Measurements from ENCODE around the gene PDILT.
"Not testable (repeated sequence)": the region's sequence is repeated elsewhere in the genome, so short reads cannot be mapped to it uniquely, and the experiment has no call there.

Gene PDILT

GRCh38 chr16:20355114-20355782 lies 49.3 kb downstream of the PDILT start:
- no peak for DNase-seq

DNA sequence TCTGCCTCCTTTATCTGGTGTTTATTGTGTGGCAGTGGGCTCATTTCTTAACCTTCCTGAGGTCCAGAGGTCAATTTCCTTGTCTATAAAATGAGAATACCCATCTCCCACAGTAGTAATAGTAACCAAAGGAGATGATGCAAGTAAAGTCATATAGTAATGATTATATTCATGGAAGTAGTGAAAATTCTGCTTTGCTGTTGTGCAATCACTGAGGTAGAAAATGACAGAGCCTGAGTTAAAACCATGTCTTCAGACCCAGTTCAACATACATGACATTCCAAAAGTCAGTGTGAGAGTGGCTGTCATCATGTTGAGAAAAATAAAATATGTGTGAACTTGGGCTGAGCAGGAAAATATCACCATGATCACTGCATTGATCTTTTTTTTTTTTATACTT lies 51.2 kb downstream of the PDILT start:
- no peak for DNase-seq

DNA sequence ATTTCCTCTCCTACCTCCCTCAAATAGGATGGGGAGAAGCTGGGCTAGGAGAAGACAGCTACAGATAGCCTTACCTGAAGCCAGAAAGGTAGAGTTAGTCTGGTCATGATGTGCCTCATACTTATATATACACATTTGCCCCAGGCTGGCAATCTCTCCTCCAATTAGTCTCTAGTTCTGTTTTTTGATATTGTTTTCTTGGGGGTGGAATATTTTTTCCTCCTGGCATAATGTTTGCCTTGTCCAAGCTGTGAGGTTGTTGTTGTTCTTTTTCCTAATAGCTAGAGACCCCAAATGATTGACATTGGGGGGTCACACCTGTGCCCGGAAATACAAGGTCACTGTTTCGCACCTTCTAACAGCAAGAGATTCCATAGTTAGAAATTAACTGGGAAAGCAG lies 51.9 kb downstream of the PDILT start, which contains the start of gene UMOD:
UMOD (minus strand) TSS at position 101 of the 400 bp plus-strand sequence. CDS start 1,978 bp downstream, outside the sequence.
- DNase-seq: no peak

GRCh38 chr16:20349615-20350014 lies 54.9 kb downstream of the PDILT start:
- no peak for DNase-seq

DNA sequence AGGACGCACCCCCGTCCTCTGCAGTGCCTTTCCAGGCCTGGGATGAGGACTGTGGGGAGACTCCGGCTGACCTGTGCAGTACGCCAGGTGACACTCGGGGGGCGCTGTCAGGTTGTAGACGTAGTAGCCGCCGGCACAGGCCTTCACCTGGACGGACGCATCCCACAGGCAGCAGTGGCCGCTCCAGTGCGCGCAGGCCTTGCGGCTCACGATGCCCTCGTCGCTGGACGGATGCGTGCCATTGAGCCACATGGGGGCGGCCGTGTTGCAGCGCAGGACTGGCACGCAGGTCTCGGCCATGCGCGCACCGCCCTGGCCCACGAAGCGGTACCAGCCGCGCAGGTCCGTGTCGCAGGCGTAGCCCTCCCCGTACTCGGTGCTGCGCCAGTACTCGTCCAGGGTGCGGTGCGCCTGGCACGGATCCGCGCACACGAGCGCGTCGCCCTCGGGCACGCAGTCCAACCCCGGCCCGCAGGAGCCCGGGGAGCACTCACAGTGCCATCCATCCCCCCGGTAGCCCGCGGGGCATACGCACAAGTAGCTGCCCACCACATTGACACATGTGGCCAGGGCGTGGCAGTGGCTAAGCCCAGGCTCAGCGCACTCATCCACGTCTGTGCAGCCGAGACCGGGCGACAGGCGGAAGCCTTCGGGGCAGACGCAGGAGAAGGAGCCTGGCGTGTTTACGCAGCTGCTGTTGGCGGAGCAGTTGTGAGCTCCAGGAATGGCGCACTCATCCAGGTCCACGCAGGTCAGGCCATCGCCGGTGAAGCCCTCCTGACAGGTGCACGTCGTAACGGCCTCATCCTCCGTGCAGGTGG lies 56.0 kb downstream of the PDILT start:
- peak in 1 of 3 experiments; percentile 16 for DNase-seq

GRCh38 chr16:20347666-20348364 lies 56.7 kb downstream of the PDILT start:
- no peak for DNase-seq

DNA sequence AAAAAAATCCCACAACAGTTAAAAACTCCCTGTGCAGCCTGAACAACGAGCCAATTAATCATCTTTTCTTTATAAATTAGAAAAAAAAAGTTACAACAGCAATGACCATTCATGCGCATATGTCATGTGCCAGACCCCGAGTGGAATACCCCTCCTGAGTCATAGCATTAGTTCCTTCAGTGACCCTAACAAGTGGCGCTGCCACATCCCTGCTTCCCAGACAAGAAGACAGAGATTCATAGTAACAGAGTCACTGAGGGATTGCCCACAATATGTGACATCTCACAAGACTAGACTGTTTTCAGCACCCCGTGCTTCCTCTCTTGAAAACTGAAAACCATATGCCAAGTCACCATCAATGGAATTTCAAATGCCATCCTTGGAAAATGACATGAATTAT lies 59.9 kb downstream of the PDILT start:
- no peak for DNase-seq

GRCh38 chr16:20339744-20340143 lies 64.8 kb downstream of the PDILT start:
- DNase-seq: no peak

- peak in 1 of 3 experiments; percentile 10 for DNase-seq
Observed at GRCh38 chr16:20336955-20337354, 67.6 kb downstream of the PDILT start.

DNA sequence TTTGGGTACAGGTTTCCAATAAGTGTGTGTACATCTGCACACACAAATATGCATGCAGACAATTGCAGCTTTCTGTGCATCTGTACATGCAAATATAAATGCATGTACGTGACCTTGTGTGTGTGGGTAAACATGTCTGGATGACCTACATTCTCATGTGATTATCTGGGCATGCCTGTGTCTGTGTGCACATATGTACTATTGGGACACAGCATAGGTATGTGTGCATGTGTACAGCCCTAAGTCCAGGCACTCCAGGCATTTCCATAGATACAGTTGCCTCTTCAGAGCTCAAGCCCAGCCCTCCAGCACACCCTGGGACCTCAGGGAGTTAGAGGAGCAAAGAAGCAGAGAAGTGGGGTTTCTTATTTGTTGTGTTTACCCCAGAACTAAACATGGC lies 70.1 kb downstream of the PDILT start:
- no peak for DNase-seq

GRCh38 chr16:20333120-20333519 lies 71.4 kb downstream of the PDILT start:
- DNase-seq: no peak

GRCh38 chr16:20332411-20332810 lies 72.1 kb downstream of the PDILT start:
- no peak for DNase-seq

DNA sequence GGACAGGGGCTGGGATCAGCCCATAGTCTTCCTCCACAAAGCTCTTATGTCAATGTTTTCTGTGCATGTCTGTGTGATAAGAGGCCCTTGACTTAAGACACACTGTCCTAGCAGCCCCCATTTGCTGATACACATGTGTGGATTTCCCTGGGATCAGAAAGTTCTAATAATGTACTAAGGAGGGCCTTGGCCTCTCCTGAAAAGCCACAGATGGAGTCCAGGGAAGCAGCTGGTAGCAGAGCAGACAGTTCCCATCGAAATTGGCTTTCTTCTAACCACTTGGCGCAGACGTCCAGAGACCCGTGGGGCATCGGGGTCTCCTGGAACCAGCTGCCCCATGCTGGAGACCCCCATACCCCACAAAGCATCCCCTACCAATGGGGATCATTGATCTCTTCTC lies 72.9 kb downstream of the PDILT start:
- DNase-seq: no peak

DNA sequence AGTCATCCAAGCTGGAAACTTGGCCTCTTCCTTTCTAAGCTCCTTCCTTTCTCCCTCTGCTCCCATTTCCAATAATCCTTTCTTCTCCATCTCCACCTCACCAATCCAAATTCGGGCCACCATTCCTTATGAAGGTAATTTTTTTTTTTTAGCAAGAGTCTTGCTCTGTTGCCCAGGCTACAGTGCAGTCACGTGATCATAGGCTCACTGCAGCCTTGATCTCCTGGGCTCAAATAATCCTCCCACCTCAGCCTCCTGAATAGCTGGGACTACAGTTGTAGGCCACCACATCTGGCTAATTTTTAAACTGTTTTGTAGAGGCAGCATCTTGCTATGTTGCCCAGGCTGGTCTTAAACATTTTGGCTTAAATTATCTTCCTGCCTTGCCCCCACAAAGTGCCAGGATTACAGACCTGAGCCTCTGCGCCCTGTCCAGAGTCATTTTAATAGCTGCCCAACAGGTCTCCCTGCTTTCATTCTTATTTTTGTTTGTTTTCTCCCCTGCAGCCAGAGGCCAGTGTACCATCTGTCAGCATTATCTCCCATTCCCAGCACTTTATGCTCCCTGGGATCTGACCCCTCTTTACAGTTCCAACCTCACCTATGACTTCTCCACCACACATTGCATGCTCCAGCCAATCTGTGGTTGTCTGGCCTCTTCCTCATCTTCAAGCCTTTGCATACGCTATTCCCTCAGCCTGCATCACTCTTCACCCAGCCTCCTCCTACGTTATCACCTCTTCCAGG lies 75.0 kb downstream of the PDILT start:
- no peak for DNase-seq

DNA sequence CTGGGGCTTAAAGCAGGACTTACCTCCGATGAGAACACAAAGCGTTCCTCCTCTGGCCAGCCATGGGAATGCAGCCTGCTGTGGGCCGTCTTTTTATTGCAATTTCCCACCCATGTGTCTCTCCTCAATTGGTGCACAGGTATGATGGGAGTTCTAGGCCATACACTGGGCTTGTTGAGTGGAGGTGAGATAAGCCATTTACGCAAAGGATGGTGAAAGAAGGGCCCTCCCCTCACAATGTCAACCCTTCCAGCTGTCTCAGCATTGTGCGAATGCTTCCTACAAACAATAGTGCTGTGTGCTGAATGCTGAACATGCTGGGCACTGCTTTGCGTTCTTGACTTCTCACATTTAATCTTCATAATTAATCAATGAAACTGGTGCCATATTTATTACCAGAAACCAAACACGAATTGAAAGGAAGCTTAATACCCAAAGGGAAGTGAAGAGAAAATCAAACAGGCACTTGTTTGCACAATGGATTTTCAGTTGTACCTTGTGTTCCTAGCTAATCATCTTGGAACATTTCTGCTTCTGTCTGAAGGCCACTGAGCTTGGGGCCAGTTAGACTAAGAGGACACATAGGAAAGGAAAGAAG lies 77.0 kb downstream of the PDILT start, which contains the start of gene GP2:
GP2 (minus strand) TSS at position 70 of the 598 bp plus-strand sequence. CDS start 1,082 bp downstream, outside the sequence.
- no peak for DNase-seq

GRCh38 chr16:20326321-20326720 lies 78.2 kb downstream of the PDILT start:
- no peak for DNase-seq

- DNase-seq: no peak
Observed at GRCh38 chr16:20325005-20325404, 79.5 kb downstream of the PDILT start.

- peak in 1 of 3 experiments; percentile 77 for DNase-seq
Observed at GRCh38 chr16:20323591-20324117, 80.9 kb downstream of the PDILT start.

DNA sequence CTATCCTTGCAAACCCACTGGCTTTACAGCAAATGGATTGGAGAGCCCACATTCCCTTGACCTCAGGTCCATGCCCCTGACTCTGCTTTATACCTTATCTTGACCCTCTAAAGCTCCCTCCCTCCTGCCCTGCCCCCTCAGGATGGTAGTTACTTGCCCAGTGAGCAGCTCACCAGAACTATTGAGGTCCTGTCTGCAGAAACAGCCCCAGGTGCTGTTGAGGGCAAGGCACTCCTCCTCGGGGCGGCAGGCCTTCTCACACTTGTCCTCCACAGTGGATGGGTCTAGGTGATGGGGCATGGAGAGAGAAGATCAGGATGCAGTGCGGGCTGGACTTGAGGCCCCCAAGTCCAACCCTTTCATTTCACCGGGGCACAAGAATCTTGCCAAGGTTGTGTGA lies 81.8 kb downstream of the PDILT start:
- DNase-seq: no peak

- DNase-seq: no peak
Observed at GRCh38 chr16:20321671-20322070, 82.9 kb downstream of the PDILT start.

DNA sequence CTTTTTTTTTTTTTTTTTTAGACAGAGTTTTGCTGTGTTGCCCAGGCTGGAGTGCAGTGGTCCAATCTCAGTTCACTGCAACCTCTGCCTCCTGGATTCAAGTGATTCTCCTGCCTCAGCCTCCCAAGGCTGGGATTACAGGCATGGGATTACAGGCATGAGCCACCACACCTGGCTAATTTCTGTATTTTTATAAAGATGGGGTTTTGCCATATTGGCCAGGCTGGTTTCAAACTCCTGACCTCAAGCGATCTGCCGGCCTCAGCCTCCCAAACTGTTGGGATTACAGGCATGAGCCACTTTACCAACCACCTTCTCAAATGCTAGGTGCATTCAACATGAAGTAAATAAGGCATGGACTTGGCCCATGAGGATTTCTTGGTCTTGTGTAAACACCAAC lies 83.5 kb downstream of the PDILT start:
- DNase-seq: not testable (repeated sequence)

DNA sequence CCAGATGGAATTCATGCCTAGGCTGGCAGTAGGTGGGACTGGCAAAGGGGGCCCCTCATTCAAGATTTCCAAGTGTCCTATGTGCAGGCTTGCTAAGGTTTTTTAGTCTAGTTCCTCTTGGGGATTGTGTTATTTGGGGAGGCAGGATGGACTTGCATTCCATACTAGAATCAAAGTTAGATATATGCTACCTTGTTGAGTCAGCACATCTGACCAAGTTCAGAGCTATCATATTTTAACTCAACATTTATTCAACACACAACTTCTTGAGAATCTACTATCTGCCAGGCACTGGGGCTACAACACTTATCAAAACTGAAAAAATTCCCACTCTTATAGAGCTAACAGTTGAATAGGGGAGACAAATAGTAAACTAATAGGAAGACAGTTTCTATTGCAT lies 83.9 kb downstream of the PDILT start:
- no peak for DNase-seq

All from NCI-H1417 (cell line).